ENCODE measurements around the gene PVALB. TPM values are rescaled to one million over a fixed set of nuclear protein-coding genes. Genes with fewer than 3 reads are reported as not detected.

The PVALB gene
- 8.1 TPM for total RNA-seq
- polyA plus RNA-seq (ENCODE audit: insufficient read depth in 1 of 8, insufficient read length in 8 of 8, low replicate concordance in 1 of 8) = 10 to 100 TPM in 6 of 8 donors, 1 to 10 TPM in 2; 2.9 to 22.2 (median 12.5) TPM
- long read RNA-seq, donor 1, partial matches to known transcripts = 7 of 8 reads
- long read RNA-seq, donor 1, other reads (novel, unspliced or antisense) = 0 of 8 reads
- long read RNA-seq, donor 2 = 0 reads
- long read RNA-seq, donor 3, partial matches to known transcripts = 19 of 22 reads
- long read RNA-seq, donor 3, other reads (novel, unspliced or antisense) = 0 of 22 reads
- long read RNA-seq, donor 4, partial matches to known transcripts = 6 of 11 reads
- long read RNA-seq, donor 4, other reads (novel, unspliced or antisense) = 0 of 11 reads
- long read RNA-seq, donor 5, partial matches to known transcripts = 0 of 3 reads
- long read RNA-seq, donor 5, other reads (novel, unspliced or antisense) = 0 of 3 reads
- long read RNA-seq, donor 6, transcript PVALB-201 (5 exons, 595 nt) = major isoform, 14 of 47 reads
- long read RNA-seq, donor 6, transcript PVALB-204 (4 exons, 569 nt) = minor isoform, 5 of 47 reads
- long read RNA-seq, donor 6, partial matches to known transcripts = 27 of 47 reads
- long read RNA-seq, donor 6, other reads (novel, unspliced or antisense) = 0 of 47 reads
- long read RNA-seq, donor 7, transcript PVALB-201 (5 exons, 595 nt) = major isoform, 5 of 21 reads
- long read RNA-seq, donor 7, partial matches to known transcripts = 13 of 21 reads
- long read RNA-seq, donor 7, other reads (novel, unspliced or antisense) = 0 of 21 reads
- long read RNA-seq, donor 8, partial matches to known transcripts = 0 of 4 reads
- long read RNA-seq, donor 8, other reads (novel, unspliced or antisense) = 0 of 4 reads
- long read RNA-seq, donor 9, partial matches to known transcripts = 10 of 17 reads
- long read RNA-seq, donor 9, other reads (novel, unspliced or antisense) = 0 of 17 reads
- long read RNA-seq, donor 10, transcript PVALB-201 (5 exons, 595 nt) = major isoform, 7 of 22 reads
- long read RNA-seq, donor 10, partial matches to known transcripts = 14 of 22 reads
- long read RNA-seq, donor 10, other reads (novel, unspliced or antisense) = 0 of 22 reads
- long read RNA-seq, donor 11, partial matches to known transcripts = 0 of 5 reads
- long read RNA-seq, donor 11, other reads (novel, unspliced or antisense) = 0 of 5 reads

GRCh38 chr22:36816636-36817524, at the start of gene PVALB:
Gene PVALB (minus strand): TSS chr22:36817035. CDS start chr22:36817005, 30 bp downstream.
- WGBS (ENCODE audit: insufficient coverage) = 2% methylated on average over 70 of the region's 75 CpGs
- H3K27me3 ChIP-seq (ENCODE audit: control insufficient read depth, insufficient read depth, low read length) = peaks cover 72% of the 10 kb centered on the region
- H3K9me3 ChIP-seq (replicated peaks; ENCODE audit: control insufficient read depth, low read depth, low read length) = no peaks in the 10 kb centered on the region
- no peak within 1 kb of the TSS for H3K4me3 ChIP-seq (ENCODE audit: low read length)
- H3K4me1 ChIP-seq (ENCODE audit: control insufficient read depth, insufficient read depth, low read length) = peaks cover 18% of the 10 kb centered on the region
- H3K27ac ChIP-seq (ENCODE audit: low read length) = no peak within 1 kb of the TSS
- no peaks in the 10 kb centered on the region for H3K36me3 ChIP-seq (ENCODE audit: control insufficient read depth, insufficient read depth, low read length)
- peak; percentile 69 for DNase-seq

GRCh38 chr22:36865346-36865745, 48.5 kb upstream of the PVALB start:
- H3K4me1 ChIP-seq (ENCODE audit: control insufficient read depth, insufficient read depth, low read length) = no peaks in the 10 kb centered on the region
- H3K4me3 ChIP-seq (ENCODE audit: low read length) = no peak overlapping the region
- peak; percentile 21 for DNase-seq
- no peaks in the 10 kb centered on the region for H3K36me3 ChIP-seq (ENCODE audit: control insufficient read depth, insufficient read depth, low read length)
- no peaks in the 10 kb centered on the region for H3K9me3 ChIP-seq (replicated peaks; ENCODE audit: control insufficient read depth, low read depth, low read length)
- H3K27me3 ChIP-seq (ENCODE audit: control insufficient read depth, insufficient read depth, low read length) = peaks cover 11% of the 10 kb centered on the region
- H3K27ac ChIP-seq (ENCODE audit: low read length) = no peak overlapping the region
- 19% methylated on average over 13 of the region's 13 CpGs for WGBS (ENCODE audit: insufficient coverage)

GRCh38 chr22:36864454-36865215, 47.8 kb upstream of the PVALB start:
- WGBS (ENCODE audit: insufficient coverage) = 76% methylated on average over 13 of the region's 14 CpGs
- Histone ChIP-seq H3K4me3 (ENCODE audit: low read length) (no peak overlapping the region), H3K36me3 (ENCODE audit: control insufficient read depth, insufficient read depth, low read length) (no peaks in the 10 kb centered on the region), H3K27me3 (ENCODE audit: control insufficient read depth, insufficient read depth, low read length) (peaks cover 5% of the 10 kb centered on the region), H3K4me1 (ENCODE audit: control insufficient read depth, insufficient read depth, low read length) (peaks cover 2% of the 10 kb centered on the region), H3K9me3 (replicated peaks; ENCODE audit: control insufficient read depth, low read depth, low read length) (no peaks in the 10 kb centered on the region), H3K27ac (ENCODE audit: low read length) (no peak overlapping the region)
- no peak for DNase-seq

GRCh38 chr22:36863979-36864378, 47.1 kb upstream of the PVALB start:
- H3K27me3 ChIP-seq (ENCODE audit: control insufficient read depth, insufficient read depth, low read length) = peaks cover 5% of the 10 kb centered on the region
- H3K4me1 ChIP-seq (ENCODE audit: control insufficient read depth, insufficient read depth, low read length) = peaks cover 2% of the 10 kb centered on the region
- no peak overlapping the region for H3K4me3 ChIP-seq (ENCODE audit: low read length)
- WGBS (ENCODE audit: insufficient coverage) = 87% methylated on average over 5 of the region's 6 CpGs
- DNase-seq = no peak
- H3K36me3 ChIP-seq (ENCODE audit: control insufficient read depth, insufficient read depth, low read length) = no peaks in the 10 kb centered on the region
- no peak overlapping the region for H3K27ac ChIP-seq (ENCODE audit: low read length)
- no peaks in the 10 kb centered on the region for H3K9me3 ChIP-seq (replicated peaks; ENCODE audit: control insufficient read depth, low read depth, low read length)

- 82% methylated on average over 9 of the region's 11 CpGs for WGBS (ENCODE audit: insufficient coverage)
- H3K27me3 ChIP-seq (ENCODE audit: control insufficient read depth, insufficient read depth, low read length) = peaks cover 5% of the 10 kb centered on the region
- H3K9me3 ChIP-seq (replicated peaks; ENCODE audit: control insufficient read depth, low read depth, low read length) = no peaks in the 10 kb centered on the region
- H3K36me3 ChIP-seq (ENCODE audit: control insufficient read depth, insufficient read depth, low read length) = no peaks in the 10 kb centered on the region
- DNase-seq = no peak
- no peak overlapping the region for H3K27ac ChIP-seq (ENCODE audit: low read length)
- peaks cover 2% of the 10 kb centered on the region for H3K4me1 ChIP-seq (ENCODE audit: control insufficient read depth, insufficient read depth, low read length)
- no peak overlapping the region for H3K4me3 ChIP-seq (ENCODE audit: low read length)
These were observed 46.4 kb upstream of the PVALB start for GRCh38 chr22:36863281-36863680.

- Histone ChIP-seq H3K9me3 (replicated peaks; ENCODE audit: control insufficient read depth, low read depth, low read length) (no peaks in the 10 kb centered on the region), H3K4me3 (ENCODE audit: low read length) (no peak overlapping the region), H3K36me3 (ENCODE audit: control insufficient read depth, insufficient read depth, low read length) (no peaks in the 10 kb centered on the region), H3K4me1 (ENCODE audit: control insufficient read depth, insufficient read depth, low read length) (peaks cover 2% of the 10 kb centered on the region), H3K27me3 (ENCODE audit: control insufficient read depth, insufficient read depth, low read length) (peaks cover 9% of the 10 kb centered on the region), H3K27ac (ENCODE audit: low read length) (peak overlapping the region; percentile 13)
- 64% methylated on average over 23 of the region's 26 CpGs for WGBS (ENCODE audit: insufficient coverage)
- DNase-seq = peak; percentile 64
These were observed 45.7 kb upstream of the PVALB start for GRCh38 chr22:36862251-36863242.

GRCh38 chr22:36860821-36861659, 44.2 kb upstream of the PVALB start, which contains the start of gene NCF4:
Gene NCF4 (plus strand): TSS chr22:36861006. CDS start chr22:36861172, 166 bp downstream.
- peak within 1 kb of the TSS; percentile 5 for H3K4me3 ChIP-seq (ENCODE audit: low read length)
- H3K9me3 ChIP-seq (replicated peaks; ENCODE audit: control insufficient read depth, low read depth, low read length) = no peaks in the 10 kb centered on the region
- H3K27me3 ChIP-seq (ENCODE audit: control insufficient read depth, insufficient read depth, low read length) = peaks cover 17% of the 10 kb centered on the region
- 52% methylated on average over 9 of the region's 17 CpGs for WGBS (ENCODE audit: insufficient coverage)
- H3K27ac ChIP-seq (ENCODE audit: low read length) = peak within 1 kb of the TSS; percentile 45
- H3K36me3 ChIP-seq (ENCODE audit: control insufficient read depth, insufficient read depth, low read length) = no peaks in the 10 kb centered on the region
- H3K4me1 ChIP-seq (ENCODE audit: control insufficient read depth, insufficient read depth, low read length) = peaks cover 7% of the 10 kb centered on the region
- DNase-seq = peak; percentile 85
